Measurements from ENCODE around the gene ZNF727.
"Not testable (repeated sequence)": the region's sequence is repeated elsewhere in the genome, so short reads cannot be mapped to it uniquely, and the experiment has no call there.

The ZNF727 gene

DNA sequence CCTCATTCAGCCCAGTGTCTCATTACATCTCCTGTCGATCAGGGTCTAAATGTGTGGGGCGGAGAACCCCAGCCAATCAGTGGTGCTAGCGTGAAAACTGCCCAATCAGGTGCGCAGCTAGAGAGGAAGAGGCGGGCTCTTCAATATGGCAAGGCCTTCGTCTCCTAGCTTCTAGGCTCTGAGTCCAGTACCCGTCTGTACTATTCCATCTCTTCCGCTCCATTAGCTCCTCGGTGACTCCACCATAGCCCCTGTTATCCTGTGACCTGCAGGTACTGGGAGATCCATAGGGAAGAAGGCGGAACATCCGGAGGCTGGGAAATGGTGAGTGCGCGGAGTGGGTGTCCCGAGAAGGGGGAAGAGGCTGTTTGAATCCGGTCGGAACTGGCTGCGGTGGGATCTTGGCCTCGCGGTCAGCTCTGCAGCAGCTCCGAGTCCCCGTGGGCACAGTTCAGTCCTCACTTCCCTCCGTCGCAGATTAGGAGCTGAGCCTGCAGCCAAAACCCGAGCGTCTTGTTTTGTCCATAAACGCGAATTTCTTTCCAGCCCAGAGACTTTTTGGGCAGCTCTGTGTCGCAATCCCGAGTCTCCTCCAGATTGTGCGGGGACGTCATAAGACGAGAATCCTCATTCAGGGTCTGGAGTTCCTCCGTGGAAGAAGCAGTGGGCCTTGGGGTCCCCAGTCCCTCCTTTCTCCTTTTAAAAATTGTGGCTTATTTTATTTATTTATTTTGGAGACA lies at the start of gene ZNF727:
Gene ZNF727, plus strand, starts transcription at position 134 of the 740 bp plus-strand sequence. Its CDS starts 188 bp downstream, at position 322.
- no peak for DNase-seq

DNA sequence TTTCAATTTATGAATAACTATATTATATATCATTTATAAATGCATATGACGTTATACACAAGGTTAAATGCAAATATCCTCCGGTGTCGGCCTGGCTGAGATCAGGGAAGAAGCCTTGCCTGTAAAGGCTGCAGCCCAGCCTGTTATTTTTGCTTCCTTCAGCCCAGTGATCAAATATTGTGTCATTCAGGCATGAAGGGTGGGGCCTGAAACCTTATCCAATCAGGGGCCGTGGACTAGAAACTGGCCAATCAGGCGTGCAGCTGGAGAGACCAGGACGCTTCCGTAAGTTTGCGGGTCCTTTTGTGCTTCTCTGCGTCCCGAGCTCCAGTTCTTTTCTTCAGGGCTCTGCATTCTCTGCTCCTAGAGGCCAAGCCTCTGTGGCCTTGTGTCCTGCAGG lies 46.7 kb upstream of the ZNF727 start, which contains the start of gene ZNF722:
Gene ZNF722, plus strand, starts transcription at position 301 of the 400 bp plus-strand sequence. CDS start 113 bp downstream, outside the sequence.
- DNase-seq = no peak

DNA sequence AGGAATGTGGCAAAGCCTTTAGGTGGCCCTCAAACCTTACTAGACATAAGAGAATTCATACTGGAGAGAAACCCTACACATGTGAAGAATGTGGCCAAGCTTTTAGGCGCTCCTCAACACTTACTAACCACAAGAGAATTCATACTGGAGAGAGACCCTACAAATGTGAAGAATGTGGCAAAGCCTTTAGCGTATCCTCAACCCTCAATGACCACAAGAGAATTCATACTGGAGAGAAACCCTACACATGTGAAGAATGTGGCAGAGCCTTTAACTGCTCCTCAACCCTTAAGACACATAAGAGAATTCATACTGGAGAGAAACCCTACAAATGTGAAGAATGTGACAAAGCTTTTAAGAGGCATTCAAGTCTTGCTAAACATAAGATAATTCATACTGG lies 29.7 kb upstream of the ZNF727 start:
- DNase-seq = not testable (repeated sequence)

DNA sequence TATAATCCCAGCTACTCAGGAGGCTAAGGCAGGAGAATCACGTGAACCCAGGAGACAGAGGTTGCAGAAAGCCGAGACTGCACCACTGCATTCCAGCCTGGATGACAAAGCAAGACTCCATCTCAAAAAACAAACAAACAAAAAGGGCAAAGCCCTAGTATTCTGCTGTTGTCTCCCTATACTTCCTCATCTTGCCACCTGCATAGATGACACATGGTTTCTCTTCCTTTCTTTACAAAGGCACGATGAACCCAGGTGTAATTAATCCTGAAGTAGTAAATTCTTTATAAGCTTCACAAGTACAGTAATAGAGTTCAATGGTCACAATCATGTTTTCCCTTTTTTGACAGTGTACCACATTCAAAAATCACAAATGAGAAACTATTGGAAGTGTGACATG lies 9.8 kb upstream of the ZNF727 start:
- DNase-seq = no peak

DNA sequence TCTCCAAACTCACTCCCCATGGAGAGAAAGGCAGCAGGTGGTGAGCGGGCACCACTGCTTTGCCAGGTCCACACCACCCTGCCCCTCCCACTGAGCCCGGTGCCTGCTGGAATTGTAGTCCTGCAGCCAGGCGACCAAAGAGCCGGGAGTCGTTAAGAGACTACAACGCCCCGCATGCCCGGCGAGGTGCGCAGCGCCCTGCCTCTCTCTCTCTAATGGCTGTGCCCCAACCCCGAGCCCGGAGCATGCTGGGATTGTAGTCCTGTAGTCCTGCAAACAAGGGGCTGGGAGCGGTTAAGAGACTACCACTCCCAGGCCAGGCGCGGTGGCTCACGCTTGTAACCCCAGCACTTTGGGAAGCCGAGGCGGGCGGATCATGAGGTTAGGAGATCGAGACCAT lies 8.1 kb upstream of the ZNF727 start:
- no peak for DNase-seq

DNA sequence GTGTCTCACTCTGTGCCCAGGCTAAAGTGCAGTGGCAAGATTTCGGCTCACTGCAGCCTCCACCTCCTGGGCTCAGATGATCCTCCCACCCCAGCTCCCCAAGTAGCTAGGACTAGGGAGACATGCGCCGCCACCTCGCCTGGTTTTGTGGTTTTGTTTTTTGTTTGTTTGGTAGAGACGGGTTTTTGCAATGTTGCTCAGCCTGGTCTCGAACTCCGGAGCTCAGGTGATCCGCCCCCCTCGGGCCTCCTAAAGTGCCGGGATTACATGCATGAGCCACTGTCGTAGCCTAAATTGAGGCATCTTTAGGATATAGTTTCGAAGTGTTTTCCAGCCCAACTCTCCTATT lies 781 bp downstream of the ZNF727 start:
- DNase-seq = no peak

DNA sequence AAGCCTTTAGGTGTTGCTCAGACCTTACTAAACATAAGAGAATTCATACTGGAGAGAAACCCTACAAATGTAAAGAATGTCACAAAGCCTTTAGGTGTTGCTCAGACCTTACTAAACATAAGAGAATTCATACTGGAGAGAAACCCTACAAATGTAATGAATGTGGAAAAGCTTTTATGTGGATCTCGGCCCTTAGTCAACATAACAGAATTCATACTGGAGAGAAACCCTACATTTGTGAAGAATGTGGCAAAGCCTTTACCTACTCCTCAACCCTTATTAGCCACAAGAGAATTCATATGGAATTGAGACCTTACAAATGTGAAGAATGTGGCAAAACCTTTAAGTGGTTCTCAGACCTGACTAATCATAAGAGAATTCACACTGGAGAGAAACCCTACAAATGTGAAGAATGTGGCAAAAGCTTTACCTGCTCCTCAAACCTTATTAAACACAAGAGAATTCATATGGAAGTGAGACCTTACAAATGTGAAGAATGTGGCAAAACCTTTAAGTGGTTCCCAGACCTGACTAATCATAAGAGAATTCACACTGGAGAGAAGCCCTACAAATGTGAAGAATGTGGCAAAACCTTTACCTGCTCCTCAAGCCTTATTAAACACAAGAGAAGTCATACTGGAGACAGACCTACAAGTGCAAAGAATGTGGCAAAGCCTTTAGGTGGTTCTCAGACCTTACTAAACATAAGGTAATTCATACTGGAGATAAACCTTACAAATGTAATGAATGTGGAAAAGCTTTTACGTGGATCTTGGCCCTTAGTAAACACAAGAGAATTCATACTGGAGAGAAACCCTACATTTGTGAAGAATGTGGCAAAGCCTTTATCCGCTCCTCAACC lies 32.8 kb downstream of the ZNF727 start:
- not testable (repeated sequence) for DNase-seq

DNA sequence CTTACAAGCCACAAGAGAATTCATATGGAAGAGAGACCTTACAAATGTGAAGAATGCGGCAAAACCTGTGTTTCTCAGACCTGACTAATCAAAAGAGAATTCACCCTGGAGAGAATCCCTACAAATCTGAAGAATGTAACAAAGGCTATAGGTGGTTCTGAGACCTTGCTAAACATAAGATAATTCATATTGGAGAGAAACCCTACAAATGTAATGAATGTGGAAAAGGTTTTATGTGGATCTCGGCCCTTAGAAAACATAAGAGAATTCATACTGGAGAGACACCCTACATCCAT lies 33.4 kb downstream of the ZNF727 start:
- no peak for DNase-seq

DNA sequence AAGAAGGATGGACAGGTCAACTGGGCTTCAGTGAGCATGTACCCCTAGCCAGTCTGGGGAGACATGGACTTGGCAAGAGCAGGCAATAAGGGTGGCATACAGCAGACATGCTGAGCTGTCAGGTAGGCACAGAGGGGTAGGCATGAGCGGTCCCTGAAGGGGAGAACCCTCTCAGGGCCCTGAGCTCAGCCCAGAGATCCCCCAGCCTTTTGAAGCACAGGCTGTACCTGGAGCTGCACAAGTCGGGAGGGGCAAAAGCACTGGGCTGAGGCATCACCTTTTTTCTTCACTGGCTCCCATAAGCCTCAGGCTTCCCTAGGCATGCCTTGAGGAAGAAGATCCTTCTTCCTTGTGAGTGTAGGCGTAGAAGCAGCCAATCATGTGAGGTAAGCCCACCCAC lies 42.3 kb downstream of the ZNF727 start:
- no peak for DNase-seq

DNA sequence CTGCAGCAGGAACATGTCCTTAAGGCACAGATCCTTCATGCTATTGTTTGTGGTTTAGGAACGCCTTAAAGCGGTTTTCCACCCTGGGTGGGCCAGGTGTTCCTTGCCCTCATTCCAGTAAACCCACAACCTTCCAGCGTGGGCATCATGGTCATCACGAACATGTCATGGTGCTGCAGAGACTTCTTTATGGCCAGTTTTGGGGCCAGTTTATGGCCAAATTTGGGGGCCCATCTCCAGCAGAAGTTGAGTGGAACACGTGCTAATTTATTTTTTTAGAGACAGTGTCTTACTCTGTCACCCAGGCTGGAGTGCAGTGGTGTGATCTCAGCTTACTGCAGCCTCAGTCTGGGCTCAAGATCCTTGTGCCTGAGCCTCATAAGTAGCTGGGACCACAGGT lies 43.6 kb downstream of the ZNF727 start:
- not testable (repeated sequence) for DNase-seq

All from NCI-H2029 treated with DMSO at 0.1 percent for 48 hours (cell line).